Stimulated activated naive CD8-positive, alpha-beta T cell treated with anti-CD3 and anti-CD28 coated beads, Interleukin-15, Interleukin-2, amounts not matched to agents 100 U/mL and 50 U/mL, for 24 hours (primary cell): ENCODE measurements around the gene S100A4.
A peak's percentile ranks its signal among the peaks of the same experiment; 100 is the strongest.
"Not testable (repeated sequence)": the region's sequence is repeated elsewhere in the genome, so short reads cannot be mapped to it uniquely, and the experiment has no call there.

Experiments
- ATAC-seq: fragments of 150-1000 bp; cut with Tn5 transposase; one replicate; pipeline ENCODE4 v1.10.0; 2021
- DNase-seq: peaks from one replicate; pipeline ENCODE4 v3.0.0; 2021

The S100A4 gene

DNA sequence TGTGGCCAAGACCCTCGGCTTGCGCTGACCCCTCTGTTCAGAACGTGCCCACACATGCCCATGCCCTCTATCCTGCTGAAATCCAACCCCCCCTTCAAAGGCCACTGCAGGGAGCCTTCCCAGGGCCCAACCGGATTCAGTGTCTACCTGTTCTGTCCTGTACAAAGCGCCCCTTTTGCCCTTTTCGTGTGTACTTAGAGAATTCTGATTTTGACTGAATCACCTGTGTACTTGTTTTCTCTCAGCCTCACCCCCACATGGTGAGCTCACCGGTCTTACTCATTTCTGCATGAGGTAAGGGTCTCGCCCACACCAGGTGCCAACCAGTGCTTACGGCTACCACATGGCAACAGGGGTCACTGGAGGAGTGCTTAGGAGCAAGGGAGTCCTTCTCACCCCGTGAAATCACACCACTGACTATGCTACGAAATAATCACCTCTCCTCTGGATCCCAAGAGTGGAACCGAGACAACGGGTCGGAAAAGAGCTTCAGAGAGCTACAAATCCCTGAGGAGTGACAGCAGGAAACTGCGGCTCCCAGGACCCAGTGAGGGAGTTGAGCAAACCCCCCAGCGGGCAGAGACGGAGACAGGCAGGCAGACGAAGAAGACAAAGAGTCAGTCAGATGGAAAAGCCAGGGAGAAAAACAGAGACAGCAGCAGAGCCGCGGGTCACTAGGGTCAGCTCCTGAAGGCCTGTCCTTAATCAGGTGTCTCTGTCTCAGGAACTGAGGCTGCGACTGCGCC, 22.2 kb upstream of the S100A4 start:
- ATAC-seq (peak; percentile 42), DNase-seq (peak; percentile 64)

DNA sequence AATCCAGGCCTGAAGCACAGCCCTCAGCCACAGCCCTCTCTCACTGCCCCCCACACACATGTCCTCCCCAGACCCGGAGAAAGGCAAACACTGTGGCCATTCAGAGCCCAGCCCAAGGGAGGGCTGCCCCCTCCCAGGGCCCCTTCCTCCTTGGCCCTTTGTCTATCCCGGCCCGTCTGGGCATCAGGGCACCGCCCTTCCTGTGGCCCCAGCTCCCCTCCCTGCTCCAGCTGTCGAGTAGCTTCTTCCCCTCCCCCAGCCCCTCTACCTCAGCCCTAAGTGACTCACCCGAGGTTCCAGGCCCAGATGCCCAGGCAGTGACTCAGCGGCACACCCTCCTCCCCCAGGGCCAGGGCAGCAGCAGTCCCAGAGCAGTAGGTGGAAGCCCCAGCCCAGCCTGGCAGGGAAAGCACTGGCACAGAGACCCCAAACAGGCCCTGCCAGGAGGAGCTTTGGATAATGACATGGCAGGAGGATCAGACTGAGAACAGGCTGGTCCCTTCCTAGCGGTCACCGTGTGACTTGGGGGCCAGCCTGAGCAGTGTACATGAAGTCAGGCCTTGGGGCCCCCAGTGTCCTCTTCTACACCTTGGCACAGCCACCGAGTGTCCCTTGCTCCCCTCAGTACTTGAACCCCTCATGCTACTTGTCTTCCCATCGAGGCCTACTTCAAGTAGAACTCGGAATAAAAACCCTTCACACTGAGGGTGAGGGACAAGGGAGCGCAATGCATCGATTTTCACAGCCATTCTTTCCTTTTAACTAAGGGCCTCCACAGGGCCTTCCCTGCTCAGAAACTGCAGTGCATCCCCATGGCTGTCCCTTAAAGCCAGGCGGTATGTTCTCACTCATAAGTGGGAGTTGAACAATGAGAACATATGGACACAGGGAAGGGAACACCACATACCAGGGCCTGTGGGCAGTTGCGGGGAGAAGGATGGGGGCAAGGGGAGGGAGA, 21.1 kb upstream of the S100A4 start:
- DNase-seq (peak; percentile 91), ATAC-seq (peak; percentile 93)

DNA sequence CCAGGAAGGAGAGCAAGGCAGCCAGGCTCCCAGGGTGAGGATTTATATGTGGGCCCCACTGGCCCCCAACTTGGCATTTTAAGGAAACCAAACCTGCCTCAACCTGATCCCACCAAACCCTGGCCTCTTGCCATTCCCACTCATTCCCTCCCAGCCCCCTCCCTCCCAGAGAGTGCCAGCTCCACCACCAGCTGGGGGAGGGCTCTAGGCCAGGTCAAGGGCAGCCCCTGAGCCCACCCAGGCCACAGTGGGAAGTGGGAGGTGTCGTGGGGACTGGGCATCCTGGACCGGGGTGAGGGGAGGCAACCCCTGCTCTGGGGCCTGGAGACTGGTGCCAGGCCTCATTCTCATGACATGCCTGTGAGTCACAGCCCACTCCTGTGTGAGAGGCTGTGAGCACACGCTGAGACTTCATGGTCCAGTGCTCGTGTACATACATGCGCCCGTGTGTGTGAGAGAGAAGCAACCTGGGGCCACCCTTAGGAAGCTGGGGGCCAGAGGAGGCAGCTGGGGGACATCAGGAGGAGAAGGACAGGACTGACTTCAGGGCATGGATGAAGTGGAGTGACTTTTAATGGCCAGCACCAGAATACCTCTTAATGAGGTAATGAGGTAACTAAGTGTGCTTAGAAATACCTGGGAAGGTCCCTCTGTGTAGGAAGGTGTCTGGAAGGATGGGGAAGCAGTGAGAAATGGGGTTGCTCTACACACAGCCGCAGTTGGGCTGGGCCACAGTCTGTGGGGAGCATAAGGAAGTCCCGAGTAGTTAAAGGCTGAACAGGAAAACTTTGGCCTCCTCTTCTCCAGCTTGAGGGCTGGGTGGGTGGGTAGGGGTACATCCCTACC, 20.1 kb upstream of the S100A4 start, which contains the start of gene S100A2:
Gene S100A2 (minus strand): TSS at position 316 of the 846 bp plus-strand sequence. CDS start 1,967 bp downstream, outside the sequence.
- ATAC-seq = peak; percentile 77
- DNase-seq = peak; percentile 70

DNA sequence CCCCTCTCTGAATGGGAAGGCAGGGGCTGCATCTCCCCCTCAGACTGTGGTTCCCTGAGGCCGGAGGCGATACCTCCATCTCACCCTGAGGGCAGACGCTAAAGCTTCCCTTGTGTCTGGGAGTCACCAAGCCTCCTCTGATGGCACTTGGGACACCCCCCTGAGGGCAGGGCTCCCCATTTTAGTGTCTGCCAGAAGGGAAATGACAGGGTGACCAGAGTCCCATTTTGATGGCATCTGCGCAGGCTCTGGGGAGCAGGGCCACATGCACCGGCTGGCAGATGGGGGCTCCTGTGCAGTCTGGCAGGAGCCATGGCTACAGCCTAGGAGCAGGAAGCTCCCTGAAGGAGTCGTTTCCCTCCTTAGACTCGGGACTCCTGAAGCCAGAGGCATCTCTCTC, 18.4 kb upstream of the S100A4 start:
- no peak for ATAC-seq

DNA sequence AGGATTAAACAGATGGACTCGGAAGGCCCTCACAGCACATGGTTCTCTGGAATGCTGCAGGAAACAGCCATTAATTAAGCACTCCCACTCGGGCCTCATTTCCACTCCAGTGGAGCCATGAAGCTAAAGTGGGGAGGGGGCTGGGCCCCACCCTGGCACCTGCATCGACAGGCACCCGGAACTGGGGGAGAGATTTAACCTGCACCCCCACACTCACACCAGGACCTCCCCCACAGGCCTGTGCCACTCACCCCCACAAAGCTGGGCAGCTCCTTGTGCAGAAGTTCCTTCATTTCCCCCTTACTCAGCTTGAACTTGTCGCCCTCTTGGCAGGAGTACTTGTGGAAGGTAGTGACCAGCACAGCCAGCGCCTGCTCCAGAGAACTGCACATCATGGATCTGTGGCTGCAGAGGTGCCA, 17.9 kb upstream of the S100A4 start:
- ATAC-seq (no peak), DNase-seq (no peak)

More for the DNA sequence above, 18.4 kb upstream of the S100A4 start:
- no peak for DNase-seq

DNA sequence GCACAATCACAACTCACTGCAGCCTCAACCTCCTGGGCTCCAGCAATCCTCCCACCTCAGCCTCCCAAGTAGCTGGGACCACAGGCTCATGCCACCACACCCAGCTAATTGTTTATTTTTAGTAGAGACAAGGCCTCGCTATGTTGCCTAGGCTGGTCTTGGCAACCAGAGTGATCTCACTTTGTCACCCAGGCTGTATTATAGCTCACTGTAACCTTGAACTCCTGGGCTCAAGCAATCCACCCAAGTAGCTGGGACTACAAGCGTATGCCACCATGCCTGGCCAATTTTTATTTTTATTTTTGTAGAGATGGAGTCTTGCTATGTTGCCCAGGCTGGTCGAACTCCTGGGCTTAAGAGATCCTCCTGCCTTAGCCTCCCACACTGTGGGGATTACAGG, 16.4 kb upstream of the S100A4 start:
- not testable (repeated sequence) for DNase-seq, ATAC-seq

DNA sequence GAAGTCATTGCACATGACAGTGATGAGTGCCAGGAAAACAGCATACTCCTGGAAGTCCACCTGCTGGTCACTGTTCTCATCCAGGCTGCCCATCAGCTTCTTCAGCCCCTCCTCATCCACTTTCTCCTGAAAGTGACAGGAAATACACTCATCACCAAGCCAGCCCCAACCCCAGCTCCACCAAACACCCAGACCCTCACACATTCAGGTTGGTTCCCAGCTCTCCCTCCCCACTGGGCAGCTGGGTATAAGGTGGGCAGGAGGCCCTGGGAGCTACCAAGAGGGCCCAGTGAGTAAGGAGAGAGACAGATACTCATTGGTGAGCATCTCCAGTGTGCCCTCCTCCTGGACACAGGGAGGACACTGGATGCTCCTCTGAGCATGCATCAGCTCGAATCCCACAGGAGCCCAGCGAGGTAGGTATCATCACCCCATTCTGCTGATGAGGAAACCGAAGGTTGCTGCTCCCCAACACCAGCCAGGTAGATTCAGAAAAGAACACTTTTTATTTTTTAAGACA, 15.9 kb upstream of the S100A4 start:
- DNase-seq (no peak), ATAC-seq (no peak)

DNA sequence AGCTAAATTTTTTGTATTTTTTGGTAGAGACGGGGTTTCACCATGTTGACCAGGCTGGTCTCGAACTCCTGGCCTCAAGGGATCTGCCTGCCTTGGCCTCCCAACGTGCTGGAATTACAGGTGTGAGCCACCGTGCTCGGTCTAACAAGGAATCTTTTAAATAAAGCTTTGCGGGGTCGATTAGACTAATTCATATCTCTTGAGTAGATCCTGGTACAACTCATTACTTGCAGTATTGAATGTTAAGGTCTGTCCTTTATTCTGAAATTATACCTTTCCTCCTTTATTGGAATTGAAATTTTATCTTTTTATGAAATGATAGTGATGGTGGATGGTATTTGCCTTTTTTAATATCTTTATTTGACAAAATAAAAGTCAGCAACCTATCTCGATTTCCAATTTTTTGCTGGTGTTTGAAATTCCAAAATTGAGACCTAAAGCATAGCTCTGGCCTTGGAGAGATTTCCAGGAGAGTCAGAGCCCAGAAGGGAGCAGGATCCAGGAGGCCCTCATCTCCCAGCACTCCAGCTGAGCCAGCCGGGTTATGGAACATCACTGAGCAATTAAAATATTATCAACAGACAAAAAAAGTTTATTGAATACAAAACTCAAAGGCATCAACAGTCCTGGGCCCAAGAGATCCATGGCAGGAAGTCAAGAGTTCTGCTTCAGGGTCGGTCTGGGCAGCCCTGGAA, 15.3 kb upstream of the S100A4 start:
- no peak for ATAC-seq

DNA sequence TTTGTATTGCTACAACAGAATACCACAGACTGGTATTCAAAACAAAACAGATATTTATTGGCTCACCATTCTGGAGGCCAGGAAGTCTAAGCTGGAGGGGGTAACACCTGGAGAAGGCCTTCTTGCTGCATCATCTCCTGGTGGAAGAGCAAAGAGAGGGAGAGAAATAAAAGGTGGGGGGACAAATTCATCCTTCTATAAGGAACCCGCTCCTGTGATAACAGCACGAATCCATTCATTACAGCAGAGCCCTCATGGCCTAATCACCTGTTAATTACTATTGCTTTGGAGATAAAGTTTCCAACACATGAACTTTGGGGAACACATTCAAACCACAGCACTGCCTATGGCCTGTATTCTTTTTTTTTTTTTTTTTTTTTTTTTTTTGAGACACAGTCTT, 14.6 kb upstream of the S100A4 start:
- ATAC-seq = no peak

More for the DNA sequence above, 15.3 kb upstream of the S100A4 start:
- no peak for DNase-seq

DNA sequence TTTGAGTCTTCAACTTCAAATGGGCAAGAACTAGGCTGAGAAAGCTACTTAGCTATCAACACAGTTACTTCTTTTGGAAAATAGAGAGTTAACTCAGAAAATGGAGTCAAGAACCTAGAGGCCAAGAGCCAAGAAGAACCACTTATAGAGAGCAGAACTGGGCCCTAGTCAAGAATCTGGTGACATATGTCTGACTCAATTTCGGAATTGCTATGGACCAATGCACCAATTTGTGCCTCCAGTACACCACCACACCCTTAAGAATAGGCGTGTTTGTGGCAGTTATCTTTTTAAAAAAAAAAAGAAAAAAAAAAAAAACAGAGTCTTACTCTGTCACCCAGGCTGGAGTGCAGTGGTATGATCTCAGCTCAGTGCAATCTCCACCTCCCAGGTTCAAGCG, 12.3 kb upstream of the S100A4 start:
- no peak for DNase-seq
- no peak for ATAC-seq

More for the DNA sequence above, 14.6 kb upstream of the S100A4 start:
- no peak for DNase-seq

DNA sequence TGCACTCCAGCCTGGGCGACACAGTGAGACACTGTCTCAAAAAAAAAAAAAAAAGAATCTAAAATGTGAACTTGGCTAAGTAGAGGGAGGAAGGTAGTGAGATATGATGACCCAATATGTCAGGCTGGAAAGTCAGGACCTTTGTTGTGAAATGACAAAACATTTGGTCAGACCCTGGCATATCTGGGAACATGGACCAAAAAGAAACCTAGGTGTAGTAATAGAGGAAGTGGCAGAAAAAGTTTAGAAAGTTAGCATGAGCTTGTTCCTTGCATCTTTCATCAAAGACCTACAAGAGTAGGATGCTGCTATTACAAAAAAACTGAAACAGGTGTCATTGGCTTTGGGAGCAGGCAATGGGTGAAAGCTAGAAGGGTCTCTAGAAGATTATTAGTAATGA, 10.7 kb upstream of the S100A4 start:
- DNase-seq (no peak), ATAC-seq (no peak)

DNA sequence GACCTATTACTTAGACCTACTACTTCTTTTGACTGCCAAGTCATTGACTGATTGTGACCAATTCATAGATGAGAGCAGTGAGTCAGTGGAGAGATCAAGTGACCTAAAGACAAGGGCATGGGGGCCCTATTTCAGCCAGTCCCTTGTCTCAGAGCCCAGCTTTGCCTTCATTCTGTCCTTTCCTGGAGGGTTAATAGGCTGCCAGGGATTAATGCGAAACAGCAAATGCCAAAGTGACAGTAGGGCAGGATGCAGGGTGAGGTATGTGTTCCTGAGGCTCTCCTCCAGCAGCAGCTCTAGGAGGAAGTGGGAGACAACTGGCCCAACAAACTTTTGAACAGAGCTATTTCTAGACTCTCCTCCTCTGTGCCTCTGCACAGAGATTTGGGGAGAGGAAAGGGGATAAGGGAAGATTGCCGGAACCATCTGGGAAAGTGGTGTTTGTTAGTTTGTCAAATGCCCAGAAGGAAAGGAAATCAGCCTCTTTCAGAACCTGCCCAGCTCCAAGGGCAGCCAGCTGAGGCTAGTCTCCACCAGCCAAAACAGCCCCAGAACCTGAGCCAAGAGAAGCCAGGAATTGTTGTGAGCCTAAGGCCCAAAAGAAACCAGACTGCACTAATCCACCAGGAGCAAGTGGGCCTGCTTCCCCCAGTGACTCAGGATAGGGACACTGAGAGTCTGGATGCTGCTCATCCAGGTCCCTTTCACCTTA, 8.4 kb upstream of the S100A4 start:
- ATAC-seq (no peak), DNase-seq (no peak)

DNA sequence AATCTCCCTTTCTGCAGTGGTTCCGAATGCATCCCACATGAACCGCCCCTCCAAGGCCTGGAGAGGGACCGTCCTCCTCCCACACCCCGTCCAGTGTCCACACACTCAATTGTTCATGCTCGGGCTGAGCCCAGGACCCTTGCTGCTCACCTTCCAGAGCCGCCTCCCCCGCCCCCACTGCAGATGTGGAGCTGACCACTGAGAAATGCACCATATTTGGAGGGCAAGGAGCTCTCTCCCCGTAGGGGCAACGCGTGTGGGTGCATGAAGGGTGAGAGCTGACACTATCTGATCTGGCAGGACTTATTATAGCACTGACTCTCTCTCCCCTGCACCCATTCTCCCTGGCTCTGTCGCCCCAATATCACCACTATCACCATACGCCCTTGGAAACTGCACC, 7.5 kb upstream of the S100A4 start:
- ATAC-seq (no peak), DNase-seq (no peak)

DNA sequence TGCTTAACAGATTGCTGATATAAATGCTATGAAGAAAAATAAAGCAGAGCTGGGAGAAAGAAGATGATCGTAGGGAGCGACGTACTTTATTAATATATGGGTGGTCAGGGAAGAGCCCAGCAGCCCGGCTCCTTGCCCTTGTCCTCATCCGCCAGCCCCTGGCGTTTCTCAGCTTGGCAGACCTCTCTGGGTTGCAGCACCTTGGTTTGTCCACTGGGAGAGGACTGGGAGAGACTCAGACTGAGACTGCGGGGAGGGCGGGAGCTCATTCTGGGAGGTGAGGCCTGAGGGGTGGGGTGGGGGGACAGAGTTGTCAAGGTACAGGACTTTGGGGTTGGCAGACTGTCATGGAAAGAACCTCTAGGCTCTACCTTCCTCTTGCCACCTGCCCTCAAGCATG, 6.7 kb upstream of the S100A4 start:
- DNase-seq = no peak
- ATAC-seq = no peak

DNA sequence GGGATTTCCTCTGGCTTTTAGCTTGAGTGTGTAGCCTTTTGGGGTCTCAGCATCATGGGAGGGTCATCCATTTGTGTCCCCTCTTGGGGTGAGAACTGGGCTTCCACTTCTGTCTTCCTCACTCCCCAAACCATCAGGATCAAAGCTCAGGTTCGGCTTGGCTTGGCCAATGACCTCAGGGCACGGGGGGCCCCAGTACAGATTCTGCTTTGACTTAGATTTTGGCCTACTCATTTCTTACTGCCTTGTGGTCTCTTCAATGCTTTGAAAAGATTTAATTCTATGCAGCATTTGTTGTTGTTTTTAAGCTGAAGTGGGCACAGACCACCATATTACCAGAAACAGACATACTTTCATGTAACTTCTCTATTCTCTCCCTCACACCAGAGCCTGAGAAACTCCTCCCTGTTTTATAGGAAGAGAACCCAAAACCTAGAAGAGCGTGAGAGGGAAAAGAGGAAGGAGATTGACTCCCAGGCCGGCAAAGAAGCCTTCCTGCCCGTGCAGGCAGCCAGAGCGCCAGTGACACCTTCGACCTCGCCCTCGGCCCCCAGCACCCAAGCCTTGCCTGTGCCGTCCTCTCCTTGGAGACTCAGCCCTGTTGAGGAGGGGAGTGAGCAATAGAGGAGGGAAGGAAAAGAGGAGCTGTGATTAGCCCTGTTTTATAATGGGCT, 5.4 kb upstream of the S100A4 start:
- no peak for ATAC-seq
- no peak for DNase-seq

DNA sequence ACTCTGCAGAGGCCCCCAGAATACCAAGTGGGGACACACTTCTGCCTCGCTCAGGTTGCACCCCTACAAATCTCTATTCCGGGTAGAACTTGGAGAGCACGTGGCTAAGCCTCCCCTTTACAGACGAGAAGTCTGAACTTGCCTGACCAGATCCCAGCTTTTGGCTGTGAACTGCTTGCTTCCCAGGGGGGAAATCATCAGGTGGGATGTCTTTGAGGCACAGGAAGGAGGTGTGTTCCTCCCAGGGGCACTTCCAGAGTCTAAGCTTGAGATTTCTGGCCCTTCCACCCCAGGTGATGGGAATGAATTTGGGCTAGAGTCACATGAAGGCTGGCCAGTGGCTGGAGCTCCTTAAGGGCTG, 4.8 kb upstream of the S100A4 start:
- DNase-seq = no peak
- ATAC-seq = no peak

DNA sequence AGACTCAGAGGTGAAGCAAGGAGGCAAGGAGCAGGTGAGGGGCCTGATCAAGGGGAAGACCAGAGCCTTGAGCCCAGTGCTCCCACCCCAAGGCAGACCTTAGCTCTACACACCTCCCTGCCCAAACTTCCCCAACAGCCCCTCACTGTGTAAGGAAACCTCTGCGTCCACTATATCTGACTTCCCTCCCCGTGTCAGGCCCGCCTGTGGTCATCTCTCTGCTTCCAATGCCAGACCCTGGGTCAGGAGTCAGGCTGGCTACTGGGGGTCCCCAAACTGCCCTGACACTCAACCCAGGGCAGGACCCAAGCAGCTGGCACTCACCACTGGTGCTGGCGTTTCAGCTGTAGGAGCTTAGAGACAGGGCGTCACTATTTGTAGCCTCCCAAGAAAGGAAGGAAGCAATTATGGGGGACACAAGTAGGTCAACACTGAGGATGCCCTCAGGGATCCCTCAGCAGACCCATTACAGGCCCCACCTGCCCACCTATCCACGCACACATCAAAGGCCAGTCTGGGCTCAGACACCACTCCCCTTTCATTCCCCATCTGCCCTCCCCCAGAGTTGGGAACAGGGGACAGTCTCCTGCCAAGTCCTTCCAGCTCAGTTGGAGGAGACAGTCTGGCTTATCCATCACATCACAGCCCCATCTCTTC, 4.3 kb upstream of the S100A4 start:
- ATAC-seq = no peak
- DNase-seq = no peak

DNA sequence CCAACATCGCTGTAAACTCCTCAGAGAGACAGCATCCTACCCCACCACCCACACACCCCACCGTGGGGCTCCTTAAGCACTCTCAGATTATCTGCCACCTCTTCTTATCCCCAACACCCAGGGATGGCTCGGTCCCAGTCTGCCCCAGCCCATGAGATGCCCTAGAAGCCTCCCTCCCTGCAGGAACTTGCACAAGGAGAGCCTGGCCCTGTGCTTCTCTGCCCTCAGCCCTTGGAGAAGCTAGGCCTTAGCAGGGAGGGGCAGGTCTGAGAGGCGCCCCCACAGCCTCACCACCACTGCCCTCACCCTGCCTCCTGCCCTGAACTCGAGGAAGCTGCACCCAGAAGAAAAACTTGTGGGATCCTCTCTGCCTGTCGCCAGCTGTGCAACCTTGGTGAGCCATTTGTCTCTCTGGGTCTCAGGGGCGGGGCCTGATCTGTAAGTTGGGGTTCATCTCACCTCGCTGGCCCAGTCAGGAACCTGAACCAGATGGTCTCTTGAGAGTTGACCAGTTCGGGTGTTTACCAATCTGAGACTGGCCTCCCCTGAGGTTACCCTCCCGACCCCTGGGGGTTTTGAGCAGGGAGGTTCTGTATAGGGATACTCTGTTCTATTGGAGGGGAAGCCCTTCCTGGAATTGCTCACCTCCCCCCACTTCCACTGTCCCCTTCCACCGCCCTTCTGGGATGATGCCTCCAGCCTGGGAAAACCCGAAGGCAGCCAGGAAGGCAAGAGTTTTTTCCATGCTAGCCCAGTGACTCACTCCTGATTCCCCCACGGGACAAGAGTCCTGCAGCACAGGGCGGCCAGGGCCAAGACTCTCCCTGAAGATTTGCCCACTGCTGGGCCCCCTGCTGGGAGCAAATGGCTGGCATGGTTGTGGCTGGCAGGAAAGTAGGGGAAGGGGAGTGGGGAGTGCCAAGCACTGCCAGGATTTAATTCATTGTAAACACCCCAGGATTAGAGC, 3.4 kb upstream of the S100A4 start, which contains the start of gene S100A3:
Gene S100A3 (minus strand): TSS at position 537 of the 967 bp plus-strand sequence. CDS start 773 bp downstream, outside the sequence.
- DNase-seq (no peak), ATAC-seq (no peak)
